GM12892 (cell line): Measurements from ENCODE around the gene ITGB4.

Experiments
- POLR2A ChIP-seq: IDR thresholded peaks from 2 replicates; pipeline ENCODE4 v1.6.1; 2011; ENCODE audit warnings: low read depth, low read length, control low read depth
- POLR2AphosphoS5 ChIP-seq: IDR thresholded peaks from 2 replicates; pipeline ENCODE4 v1.6.1; 2011; ENCODE audit warnings: low read depth, low read length, control low read depth
- TAF1 ChIP-seq: IDR thresholded peaks from 2 replicates; pipeline ENCODE4 v1.6.1; 2011; ENCODE audit warnings: low read depth, mild to moderate bottlenecking, control low read depth, low read length, borderline replicate concordance

DNA sequence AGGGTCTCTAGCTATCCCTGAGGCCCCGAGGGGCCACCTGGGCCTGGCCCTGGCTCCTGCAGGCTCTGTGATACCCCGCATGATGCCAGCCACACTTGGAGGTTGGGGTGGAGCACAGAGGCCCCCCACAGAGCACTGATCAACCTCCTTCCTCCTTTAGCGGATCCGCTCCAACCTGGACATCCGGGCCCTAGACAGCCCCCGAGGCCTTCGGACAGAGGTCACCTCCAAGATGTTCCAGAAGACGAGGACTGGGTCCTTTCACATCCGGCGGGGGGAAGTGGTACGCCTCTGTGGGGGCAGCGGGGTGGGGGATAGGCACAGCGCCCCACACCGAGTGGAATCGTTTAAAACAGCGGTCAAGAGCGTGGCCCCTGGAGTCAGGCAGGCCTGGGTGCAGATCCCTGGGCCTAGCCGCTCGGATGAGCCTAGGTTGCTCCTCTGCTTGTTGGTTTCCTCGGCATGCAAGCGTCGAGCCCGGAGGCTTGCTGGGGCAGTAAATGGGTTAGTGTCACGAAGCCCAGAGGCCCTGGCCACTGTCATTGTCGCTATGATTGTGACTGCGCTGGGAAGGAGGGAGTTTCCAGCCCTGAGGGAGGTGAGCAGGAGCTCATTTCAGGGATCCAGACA lies 9.9 kb downstream of the ITGB4 start:
- no peak for TF ChIP-seq POLR2A
- no peak for TF ChIP-seq TAF1
- TF ChIP-seq POLR2AphosphoS5, result no peak
